ENCODE results near the gene SLFN14.
"Not testable (repeated sequence)": the region's sequence is repeated elsewhere in the genome, so short reads cannot be mapped to it uniquely, and the experiment has no call there.

SLFN14 gene

DNA sequence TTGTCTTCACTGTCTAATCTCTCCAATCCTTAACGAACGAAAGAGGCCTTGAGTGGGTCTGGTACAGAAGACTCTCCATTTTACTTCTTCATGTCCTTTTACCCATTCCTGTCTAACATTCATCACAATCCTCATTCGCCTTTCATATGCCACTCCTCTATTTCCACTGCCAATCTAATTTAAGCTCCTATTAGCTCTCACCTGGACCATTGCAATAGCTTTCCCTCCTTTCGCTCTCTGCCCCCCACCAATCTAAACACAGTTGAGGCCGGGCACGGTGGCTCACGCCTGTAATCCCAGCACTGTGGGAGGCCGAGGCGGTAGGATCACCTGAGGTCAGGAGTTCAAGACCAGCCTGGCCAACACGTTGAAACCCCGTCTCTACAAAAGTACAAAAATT, 6.3 kb upstream of the SLFN14 start:
- H3K27ac ChIP-seq (ENCODE audit: poor library complexity, severe bottlenecking): no peak overlapping the region
- H3K4me3 ChIP-seq (ENCODE audit: severe bottlenecking): peak overlapping the region; percentile 74
- H3K4me1 ChIP-seq (ENCODE audit: insufficient read depth, poor library complexity, severe bottlenecking): peaks cover 5% of the 10 kb centered on the region
- peaks cover 11% of the 10 kb centered on the region for H3K36me3 ChIP-seq (ENCODE audit: low read depth)
- TF ChIP-seq, protein P1, sequence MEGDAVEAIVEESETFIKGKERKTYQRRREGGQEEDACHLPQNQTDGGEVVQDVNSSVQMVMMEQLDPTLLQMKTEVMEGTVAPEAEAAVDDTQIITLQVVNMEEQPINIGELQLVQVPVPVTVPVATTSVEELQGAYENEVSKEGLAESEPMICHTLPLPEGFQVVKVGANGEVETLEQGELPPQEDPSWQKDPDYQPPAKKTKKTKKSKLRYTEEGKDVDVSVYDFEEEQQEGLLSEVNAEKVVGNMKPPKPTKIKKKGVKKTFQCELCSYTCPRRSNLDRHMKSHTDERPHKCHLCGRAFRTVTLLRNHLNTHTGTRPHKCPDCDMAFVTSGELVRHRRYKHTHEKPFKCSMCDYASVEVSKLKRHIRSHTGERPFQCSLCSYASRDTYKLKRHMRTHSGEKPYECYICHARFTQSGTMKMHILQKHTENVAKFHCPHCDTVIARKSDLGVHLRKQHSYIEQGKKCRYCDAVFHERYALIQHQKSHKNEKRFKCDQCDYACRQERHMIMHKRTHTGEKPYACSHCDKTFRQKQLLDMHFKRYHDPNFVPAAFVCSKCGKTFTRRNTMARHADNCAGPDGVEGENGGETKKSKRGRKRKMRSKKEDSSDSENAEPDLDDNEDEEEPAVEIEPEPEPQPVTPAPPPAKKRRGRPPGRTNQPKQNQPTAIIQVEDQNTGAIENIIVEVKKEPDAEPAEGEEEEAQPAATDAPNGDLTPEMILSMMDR (IDR thresholded peaks at IDR 0.05; ENCODE audit: poor library complexity, severe bottlenecking): no peak
- ATAC-seq (ENCODE audit: low read depth): no peak
- no peaks in the 10 kb centered on the region for H3K9me3 ChIP-seq (ENCODE audit: severe bottlenecking)
- DNase-seq (ENCODE audit: low spot score): no peak
- no peaks in the 10 kb centered on the region for H3K27me3 ChIP-seq (ENCODE audit: insufficient read depth, poor library complexity, severe bottlenecking)

DNA sequence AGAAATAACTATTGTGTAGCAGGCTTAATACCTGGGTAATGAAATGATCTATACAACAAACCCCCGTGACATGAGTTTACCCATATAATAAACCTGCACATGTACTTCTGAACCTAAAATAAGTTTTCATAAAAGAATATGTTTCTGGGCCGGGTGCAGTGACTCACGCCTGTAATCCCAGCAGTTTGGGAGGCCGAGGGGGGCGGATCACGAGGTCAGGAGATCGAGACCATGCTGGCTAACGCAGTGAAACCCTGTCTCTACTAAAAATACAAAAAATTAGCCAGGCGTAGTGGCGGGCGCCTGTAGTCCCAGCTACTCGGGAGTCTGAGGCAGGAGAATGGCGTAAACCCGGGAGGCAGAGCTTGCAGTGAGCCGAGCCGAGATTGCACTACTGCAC, 2.6 kb upstream of the SLFN14 start:
- not testable (repeated sequence) for ATAC-seq (ENCODE audit: low read depth); H3K4me3 ChIP-seq (ENCODE audit: severe bottlenecking); H3K9me3 ChIP-seq (ENCODE audit: severe bottlenecking); H3K36me3 ChIP-seq (ENCODE audit: low read depth); DNase-seq (ENCODE audit: low spot score); H3K27me3 ChIP-seq (ENCODE audit: insufficient read depth, poor library complexity, severe bottlenecking); H3K27ac ChIP-seq (ENCODE audit: poor library complexity, severe bottlenecking); H3K4me1 ChIP-seq (ENCODE audit: insufficient read depth, poor library complexity, severe bottlenecking)

DNA sequence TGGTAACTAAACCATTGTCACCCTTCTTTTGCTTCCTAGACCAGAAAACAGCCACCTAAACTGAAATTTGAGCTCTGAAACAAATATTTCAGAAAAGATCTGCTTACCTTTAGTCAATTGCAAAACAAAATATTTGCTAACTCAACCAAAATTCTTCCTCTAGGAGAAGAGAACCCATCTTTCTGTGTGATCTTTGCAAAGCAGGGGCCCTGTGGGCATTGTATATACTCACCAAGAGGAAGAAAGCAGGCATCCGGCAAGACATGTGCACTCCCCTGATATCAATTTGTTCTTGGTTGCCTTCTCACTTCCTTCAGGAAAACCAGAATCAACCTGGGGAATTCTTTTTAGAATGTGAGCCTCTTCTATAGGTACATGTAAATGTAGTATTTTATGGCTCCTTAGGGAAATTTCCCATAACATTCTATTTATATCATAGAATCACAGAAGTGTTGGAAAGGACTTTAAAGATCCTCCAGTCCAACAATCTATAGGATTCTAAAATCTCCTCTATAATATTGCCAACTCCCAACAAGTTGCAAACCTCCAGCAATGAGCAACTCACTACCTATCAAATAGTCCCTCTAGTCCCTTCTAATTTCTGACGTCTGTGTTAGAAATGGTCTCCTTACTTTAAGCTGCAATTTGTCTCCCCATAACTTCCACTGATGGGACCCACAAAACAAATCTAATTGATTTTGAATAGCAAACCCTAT, 966 bp downstream of the SLFN14 start:
- H3K27me3 ChIP-seq (ENCODE audit: insufficient read depth, poor library complexity, severe bottlenecking): no peaks in the 10 kb centered on the region
- DNase-seq (ENCODE audit: low spot score): no peak
- no peaks in the 10 kb centered on the region for H3K9me3 ChIP-seq (ENCODE audit: severe bottlenecking)
- no peaks in the 10 kb centered on the region for H3K36me3 ChIP-seq (ENCODE audit: low read depth)
- no peak overlapping the region for H3K4me3 ChIP-seq (ENCODE audit: severe bottlenecking)
- ATAC-seq (ENCODE audit: low read depth): no peak
- TF ChIP-seq, protein P1 (IDR thresholded peaks at IDR 0.05; ENCODE audit: poor library complexity, severe bottlenecking): no peak
- H3K27ac ChIP-seq (ENCODE audit: poor library complexity, severe bottlenecking): no peak overlapping the region
- no peaks in the 10 kb centered on the region for H3K4me1 ChIP-seq (ENCODE audit: insufficient read depth, poor library complexity, severe bottlenecking)

DNA sequence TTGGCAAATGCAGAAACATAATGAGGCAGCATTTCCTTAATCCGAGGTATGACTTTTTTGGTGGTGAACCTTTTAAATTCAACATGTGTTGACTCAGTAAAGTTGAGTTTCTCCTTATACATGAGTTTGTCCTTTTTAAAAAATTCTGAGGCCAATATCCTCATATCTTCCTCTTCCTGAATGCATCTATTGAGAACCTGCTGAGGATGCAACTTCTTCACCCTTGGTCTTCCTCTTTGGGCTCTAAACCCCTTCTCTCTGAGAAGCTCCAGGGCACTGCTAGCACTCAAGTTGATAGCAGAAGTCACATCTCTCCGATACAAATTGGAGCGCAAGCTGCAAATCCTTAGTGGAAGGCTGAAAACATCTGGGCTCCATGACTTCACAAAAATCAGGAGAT, 3.3 kb downstream of the SLFN14 start:
- no peaks in the 10 kb centered on the region for H3K4me1 ChIP-seq (ENCODE audit: insufficient read depth, poor library complexity, severe bottlenecking)
- DNase-seq (ENCODE audit: low spot score) (no peak), ATAC-seq (ENCODE audit: low read depth) (no peak)
- no peak overlapping the region for H3K4me3 ChIP-seq (ENCODE audit: severe bottlenecking)
- TF ChIP-seq, protein P1 (IDR thresholded peaks at IDR 0.05; ENCODE audit: poor library complexity, severe bottlenecking): no peak
- no peak overlapping the region for H3K27ac ChIP-seq (ENCODE audit: poor library complexity, severe bottlenecking)
- no peaks in the 10 kb centered on the region for H3K27me3 ChIP-seq (ENCODE audit: insufficient read depth, poor library complexity, severe bottlenecking)
- H3K36me3 ChIP-seq (ENCODE audit: low read depth): no peaks in the 10 kb centered on the region
- no peaks in the 10 kb centered on the region for H3K9me3 ChIP-seq (ENCODE audit: severe bottlenecking)

DNA sequence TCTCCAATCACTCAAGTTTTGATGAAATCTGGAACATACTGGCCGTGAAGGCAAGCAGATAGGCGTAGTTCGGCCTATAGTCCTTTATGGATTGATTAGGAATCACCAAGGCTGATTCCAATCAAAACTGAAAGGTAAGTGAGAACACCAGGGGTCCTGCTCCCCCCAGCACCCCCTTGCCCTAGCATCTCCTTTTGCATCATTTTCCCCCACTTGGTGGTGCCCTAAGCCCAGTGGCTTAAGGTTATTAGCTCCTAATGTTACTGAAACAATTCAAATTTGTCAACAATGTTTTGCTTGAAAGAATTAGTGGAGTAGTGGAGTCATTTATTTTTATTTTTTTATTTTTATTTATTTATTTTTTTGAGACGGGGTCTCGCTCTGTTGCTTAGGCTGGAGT, 4.9 kb downstream of the SLFN14 start:
- ATAC-seq (ENCODE audit: low read depth): no peak
- no peak for DNase-seq (ENCODE audit: low spot score)
- H3K36me3 ChIP-seq (ENCODE audit: low read depth): no peaks in the 10 kb centered on the region
- H3K4me1 ChIP-seq (ENCODE audit: insufficient read depth, poor library complexity, severe bottlenecking): no peaks in the 10 kb centered on the region
- no peak overlapping the region for H3K4me3 ChIP-seq (ENCODE audit: severe bottlenecking)
- TF ChIP-seq, protein P1 (IDR thresholded peaks at IDR 0.05; ENCODE audit: poor library complexity, severe bottlenecking): peak; percentile 36
- no peak overlapping the region for H3K27ac ChIP-seq (ENCODE audit: poor library complexity, severe bottlenecking)
- H3K27me3 ChIP-seq (ENCODE audit: insufficient read depth, poor library complexity, severe bottlenecking): no peaks in the 10 kb centered on the region
- H3K9me3 ChIP-seq (ENCODE audit: severe bottlenecking): no peaks in the 10 kb centered on the region

All from RWPE2 (cell line).